ENCODE measurements around the gene TTC28. TPM values are rescaled to one million over a fixed set of nuclear protein-coding genes. Genes with fewer than 3 reads are reported as not detected.

Gene TTC28
- total and polyA plus RNA-seq, 12 donors: 3.4 to 75.6 (median 28.6) TPM

DNA sequence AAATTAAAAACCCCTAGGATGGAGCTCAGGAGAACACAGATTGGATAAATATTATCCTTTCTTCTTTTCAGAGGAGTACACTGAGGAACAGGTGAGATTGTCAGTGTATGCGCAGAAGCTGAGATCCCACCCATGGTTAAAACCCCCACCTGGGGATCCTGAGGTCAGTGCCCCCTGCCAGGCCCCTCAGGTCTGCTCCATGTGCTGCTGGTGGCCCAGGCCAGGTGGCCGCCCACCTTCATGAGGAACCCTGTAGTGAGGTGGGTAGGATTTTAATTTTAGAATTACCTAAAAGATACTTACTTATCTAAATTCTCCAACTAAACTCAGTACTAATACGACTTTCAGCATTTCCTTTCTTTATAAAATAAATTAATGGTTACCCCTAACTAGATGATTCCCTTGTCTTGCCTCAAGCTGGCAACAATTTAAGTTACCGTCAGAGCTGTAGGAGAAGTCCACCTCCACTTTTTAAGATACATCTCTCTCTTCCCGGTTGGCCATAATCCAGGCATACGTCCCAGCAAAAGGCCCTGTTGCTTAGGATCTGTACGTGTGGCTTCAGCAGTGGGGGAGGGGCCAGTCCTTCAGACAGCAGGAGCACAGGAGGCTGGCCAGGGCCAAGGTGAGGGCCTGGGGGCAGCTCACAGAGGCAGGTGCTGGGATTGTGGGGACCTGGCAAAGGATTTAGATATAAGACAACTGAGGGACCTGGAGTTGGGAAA, 699.1 kb downstream of the TTC28 start:
- Histone ChIP-seq H3K27ac (no peak overlapping the region), H3K27me3 (no peaks in the 10 kb centered on the region), H3K36me3 (replicated peaks in 1 of 2) (peaks cover 0 to 20% of the 10 kb centered on the region in 2 donors), H3K4me1 (replicated peaks in 1 of 2) (peaks cover 0 to 3% of the 10 kb centered on the region in 2 donors), H3K9me3 (replicated peaks in 1 of 3) (no peaks in the 10 kb centered on the region), H3K4me3 (no peak overlapping the region)
- intact Hi-C loops (cut with DNase I): no loop called here
- WGBS, 4 donors: 86 to 90% (median 89%) methylated on average over 7 of the region's 7 CpGs
- peak in 1 of 7 donors; percentile 50 for DNase-seq
- TF ChIP-seq, protein P1, sequence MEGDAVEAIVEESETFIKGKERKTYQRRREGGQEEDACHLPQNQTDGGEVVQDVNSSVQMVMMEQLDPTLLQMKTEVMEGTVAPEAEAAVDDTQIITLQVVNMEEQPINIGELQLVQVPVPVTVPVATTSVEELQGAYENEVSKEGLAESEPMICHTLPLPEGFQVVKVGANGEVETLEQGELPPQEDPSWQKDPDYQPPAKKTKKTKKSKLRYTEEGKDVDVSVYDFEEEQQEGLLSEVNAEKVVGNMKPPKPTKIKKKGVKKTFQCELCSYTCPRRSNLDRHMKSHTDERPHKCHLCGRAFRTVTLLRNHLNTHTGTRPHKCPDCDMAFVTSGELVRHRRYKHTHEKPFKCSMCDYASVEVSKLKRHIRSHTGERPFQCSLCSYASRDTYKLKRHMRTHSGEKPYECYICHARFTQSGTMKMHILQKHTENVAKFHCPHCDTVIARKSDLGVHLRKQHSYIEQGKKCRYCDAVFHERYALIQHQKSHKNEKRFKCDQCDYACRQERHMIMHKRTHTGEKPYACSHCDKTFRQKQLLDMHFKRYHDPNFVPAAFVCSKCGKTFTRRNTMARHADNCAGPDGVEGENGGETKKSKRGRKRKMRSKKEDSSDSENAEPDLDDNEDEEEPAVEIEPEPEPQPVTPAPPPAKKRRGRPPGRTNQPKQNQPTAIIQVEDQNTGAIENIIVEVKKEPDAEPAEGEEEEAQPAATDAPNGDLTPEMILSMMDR (IDR thresholded peaks at IDR 0.05): no peak
- TF ChIP-seq POLR2A (IDR thresholded peaks at IDR 0.05): no peak

DNA sequence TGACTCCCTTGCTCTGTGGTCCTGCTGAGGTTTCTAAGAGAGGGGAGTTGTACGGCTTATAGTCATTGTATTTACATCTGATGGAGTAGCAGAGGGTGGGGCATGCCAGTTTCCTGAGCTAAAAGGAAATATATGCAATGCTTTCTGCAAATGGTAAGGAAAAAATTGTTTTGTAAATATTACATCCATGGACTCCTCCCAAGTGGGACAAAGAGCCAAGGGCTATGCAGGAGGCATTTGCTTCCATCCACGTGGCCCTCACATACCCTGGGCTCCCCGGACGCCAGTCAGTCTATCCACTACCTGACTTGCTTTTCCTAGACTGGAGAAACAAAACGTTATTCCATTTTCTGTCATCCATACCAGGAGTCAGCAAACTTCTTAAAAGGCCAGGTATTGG, 700.8 kb downstream of the TTC28 start:
- no peak for TF ChIP-seq POLR2A (IDR thresholded peaks at IDR 0.05)
- TF ChIP-seq, protein P1 (IDR thresholded peaks at IDR 0.05): no peak
- DNase-seq: peak in 1 of 7 donors; percentile 27
- WGBS, 4 donors: 88 to 91% (median 89%) methylated on average over 5 of the region's 5 CpGs
- Histone ChIP-seq H3K9me3 (replicated peaks in 1 of 3) (no peaks in the 10 kb centered on the region), H3K4me1 (replicated peaks in 1 of 2) (peaks cover 4 to 8% of the 10 kb centered on the region in 2 donors), H3K27ac (no peak overlapping the region), H3K4me3 (no peak overlapping the region), H3K36me3 (replicated peaks in 1 of 2) (peaks cover 0 to 12% of the 10 kb centered on the region in 2 donors), H3K27me3 (no peaks in the 10 kb centered on the region)
- intact Hi-C loops (cut with DNase I): no loop called here

DNA sequence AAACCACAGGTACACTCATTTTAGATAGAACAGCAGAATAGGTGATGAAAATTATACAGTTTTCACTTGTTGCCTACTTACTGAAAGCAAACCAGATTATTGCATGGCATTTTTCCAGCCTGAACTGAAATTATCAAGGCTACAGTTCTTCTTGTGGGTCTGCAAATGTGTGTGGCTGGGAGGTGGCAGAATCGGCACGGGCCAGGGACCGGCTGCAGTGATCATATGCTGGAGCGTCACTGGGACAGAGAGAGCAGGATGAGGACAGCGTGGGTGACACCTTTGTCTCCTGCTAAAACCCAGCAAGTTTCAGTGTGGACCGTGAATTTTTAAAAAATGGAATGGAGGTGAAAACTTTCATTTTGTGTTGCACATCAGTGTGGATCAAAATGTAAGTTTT, 701.3 kb downstream of the TTC28 start:
- no peak overlapping the region for H3K4me3 ChIP-seq
- no peak for TF ChIP-seq POLR2A (IDR thresholded peaks at IDR 0.05)
- TF ChIP-seq, protein P1 (IDR thresholded peaks at IDR 0.05): no peak
- H3K27ac ChIP-seq: no peak overlapping the region
- 76 to 94% (median 88%) methylated on average over 6 of the region's 6 CpGs for WGBS, 4 donors
- H3K36me3 ChIP-seq (replicated peaks in 1 of 2): peaks cover 0 to 10% of the 10 kb centered on the region in 2 donors
- intact Hi-C loops (cut with DNase I): no loop called here
- H3K27me3 ChIP-seq: no peaks in the 10 kb centered on the region
- no peaks in the 10 kb centered on the region for H3K9me3 ChIP-seq (replicated peaks in 1 of 3)
- DNase-seq: peak in 1 of 7 donors; percentile 39
- H3K4me1 ChIP-seq (replicated peaks in 1 of 2): peaks cover 9 to 13% of the 10 kb centered on the region in 2 donors

DNA sequence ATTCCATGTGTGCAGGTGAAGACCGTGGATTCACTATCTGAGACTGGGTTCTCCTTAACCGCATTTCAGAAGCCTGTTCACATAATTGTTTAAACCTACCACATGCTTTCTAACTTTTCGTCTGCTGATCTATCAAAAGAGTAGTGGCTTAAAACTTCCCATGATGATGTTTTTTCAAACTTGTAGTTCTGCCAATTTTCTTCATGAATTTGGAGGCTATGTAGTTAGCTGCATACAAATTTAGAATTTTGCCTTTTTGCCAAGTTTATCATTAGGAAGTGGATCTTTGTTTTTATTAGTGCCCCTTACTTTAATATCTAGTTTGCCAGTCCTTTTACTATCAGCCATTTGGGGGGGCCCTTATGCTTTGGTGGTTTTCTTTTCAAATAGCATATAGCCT, 703.1 kb downstream of the TTC28 start:
- H3K4me3 ChIP-seq: no peak overlapping the region
- no peaks in the 10 kb centered on the region for H3K36me3 ChIP-seq (replicated peaks in 1 of 2)
- TF ChIP-seq, protein P1 (IDR thresholded peaks at IDR 0.05): no peak
- TF ChIP-seq POLR2A (IDR thresholded peaks at IDR 0.05): no peak
- no peaks in the 10 kb centered on the region for H3K27me3 ChIP-seq
- 77 to 85% (median 83%) methylated on average over 3 of the region's 3 CpGs for WGBS, 4 donors
- intact Hi-C loops (cut with DNase I): no loop called here
- H3K9me3 ChIP-seq (replicated peaks in 1 of 3): no peaks in the 10 kb centered on the region
- peaks cover 13 to 18% of the 10 kb centered on the region in 2 donors for H3K4me1 ChIP-seq (replicated peaks in 1 of 2)
- no peak for DNase-seq
- no peak overlapping the region for H3K27ac ChIP-seq
